Spinal cord (tissue), 10 donors: ENCODE measurements around the gene VWA2. TPM values are rescaled to one million over a fixed set of nuclear protein-coding genes. Genes with fewer than 3 reads are reported as not detected.

ENCODE experiments used
- DNase-seq, 6 donors: peaks; one replicate each; pipeline versions ENCODE4 v3.0.0 to v3.0.0-alpha.2; 2013 to 2015; ENCODE audit warnings: low spot score in 6 of 6, low read depth in 4 of 6
- H3K27ac ChIP-seq: one replicate; pipeline ENCODE4 v1.5.1; 2013; ENCODE audit warnings: low read depth, low read length, control low read depth
- H3K27me3 ChIP-seq: one replicate; pipeline ENCODE4 v1.6.1; 2013; ENCODE audit warnings: low read length; ENCODE audit not compliant: control insufficient read depth, insufficient read depth
- H3K36me3 ChIP-seq: one replicate; pipeline ENCODE4 v1.6.1; 2013; ENCODE audit warnings: low read length; ENCODE audit not compliant: control insufficient read depth, insufficient read depth
- H3K4me1 ChIP-seq: one replicate; pipeline ENCODE4 v1.6.1; 2013; ENCODE audit warnings: low read length; ENCODE audit not compliant: control insufficient read depth, insufficient read depth
- H3K4me3 ChIP-seq: one replicate; pipeline ENCODE4 v1.5.1; 2013; ENCODE audit warnings: low read depth, low read length, control low read depth
- H3K9me3 ChIP-seq: one replicate; pipeline ENCODE4 v1.6.1; 2013; ENCODE audit warnings: low read length; ENCODE audit not compliant: control insufficient read depth, insufficient read depth
- WGBS: methylation state at CpG from one replicate; pipeline ENCODE4 v1.1.5; 2013; ENCODE audit warnings: missing lambda C conversion rate; ENCODE audit not compliant: insufficient coverage; 5-methylcytosine and 5-hydroxymethylcytosine counted together
- long read RNA-seq, 4 donors: transcript quantifications; one replicate each; lab custom pipeline, GENCODE V29; 2026
- polyA plus RNA-seq, 2 donors: library from polyadenylated mRNA; unstranded; fragments of 120-200 nt; gene quantifications; one replicate each; pipeline ENCODE4 v1.2.1, GENCODE V29; 2013; ENCODE audit not compliant: insufficient read length in 2 of 2
- total RNA-seq, 2 donors: library from RNA; depleted of rRNA in 1 of 2; stranded (reverse); fragments of 120-200 nt in 1 of 2; fragments of >200 nt in 1 of 2; gene quantifications; one replicate each; pipeline versions ENCODE4 v1.2.3 to v1.2.4, GENCODE V29; 2013 to 2014
- donor health status: healthy.

Gene VWA2
- total RNA-seq (1 to 10 TPM; 2.0 to 4.1 TPM), polyA plus RNA-seq (1 to 10 TPM; 3.3 to 4.7 TPM)
- long read RNA-seq, donor 1, partial matches to known transcripts: 13 of 13 reads
- long read RNA-seq, donor 1, other reads (novel, unspliced or antisense): 0 of 13 reads
- long read RNA-seq, donor 2: 0 reads
- long read RNA-seq, donor 3: 0 reads
- long read RNA-seq, donor 4, partial matches to known transcripts: 0 of 3 reads
- long read RNA-seq, donor 4, other reads (novel, unspliced or antisense): 0 of 3 reads

DNA sequence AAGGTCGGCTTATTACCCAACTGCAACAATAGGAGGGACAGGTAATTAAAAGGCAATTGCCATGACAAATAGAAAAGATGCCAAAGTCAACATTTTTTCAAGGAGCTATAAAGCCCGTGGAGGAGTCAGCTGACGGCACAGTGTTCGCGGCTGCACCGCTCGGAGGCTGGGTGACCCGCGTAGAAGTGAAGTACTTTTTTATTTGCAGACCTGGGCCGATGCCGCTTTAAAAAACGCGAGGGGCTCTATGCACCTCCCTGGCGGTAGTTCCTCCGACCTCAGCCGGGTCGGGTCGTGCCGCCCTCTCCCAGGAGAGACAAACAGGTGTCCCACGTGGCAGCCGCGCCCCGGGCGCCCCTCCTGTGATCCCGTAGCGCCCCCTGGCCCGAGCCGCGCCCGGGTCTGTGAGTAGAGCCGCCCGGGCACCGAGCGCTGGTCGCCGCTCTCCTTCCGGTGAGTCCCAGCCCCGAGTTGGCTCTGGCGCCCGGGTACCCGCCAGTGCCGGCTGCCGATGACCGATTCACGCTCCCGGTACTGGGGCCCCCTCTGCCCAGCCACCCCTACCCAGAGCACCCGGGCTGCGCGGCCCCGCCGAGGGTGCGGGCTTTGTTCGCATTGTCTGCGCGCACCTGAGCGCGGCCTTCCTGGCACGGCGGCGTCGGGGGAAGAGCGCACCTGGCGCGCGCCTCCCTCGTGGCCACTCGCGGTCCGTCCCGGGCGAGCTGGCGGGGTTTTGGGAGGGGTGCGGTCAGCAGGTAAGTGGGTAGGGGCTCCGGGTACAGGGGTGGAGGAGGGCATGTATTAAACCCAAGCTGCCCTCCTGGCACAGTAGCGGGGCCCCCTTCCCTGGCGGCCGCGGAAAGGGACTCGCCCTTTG, at the start of gene VWA2:
Gene VWA2, plus strand, starts transcription at position 138 of the 877 bp plus-strand sequence. CDS start 9,460 bp downstream, outside the sequence.
- 1% methylated on average over 78 of the region's 79 CpGs for WGBS
- H3K4me3 ChIP-seq: peak within 1 kb of the TSS; percentile 20
- H3K36me3 ChIP-seq: no peaks in the 10 kb centered on the region
- peaks cover 13% of the 10 kb centered on the region for H3K4me1 ChIP-seq
- no peaks in the 10 kb centered on the region for H3K9me3 ChIP-seq
- peak in 1 of 6 donors; percentile 16 for DNase-seq
- peak within 1 kb of the TSS; percentile 15 for H3K27ac ChIP-seq
- peaks cover 43% of the 10 kb centered on the region for H3K27me3 ChIP-seq

GRCh38 chr10:114189700-114190099, 49.4 kb upstream of the VWA2 start:
- Histone ChIP-seq H3K36me3 (no peaks in the 10 kb centered on the region), H3K27ac (no peak overlapping the region), H3K27me3 (no peaks in the 10 kb centered on the region), H3K9me3 (no peaks in the 10 kb centered on the region), H3K4me1 (no peaks in the 10 kb centered on the region), H3K4me3 (no peak overlapping the region)
- no peak for DNase-seq
- WGBS: 40% methylated on average over 1 of the region's 8 CpGs

GRCh38 chr10:114195079-114195478, 44.0 kb upstream of the VWA2 start:
- Histone ChIP-seq H3K4me3 (no peak overlapping the region), H3K9me3 (no peaks in the 10 kb centered on the region), H3K36me3 (no peaks in the 10 kb centered on the region), H3K27me3 (no peaks in the 10 kb centered on the region), H3K27ac (no peak overlapping the region), H3K4me1 (no peaks in the 10 kb centered on the region)
- WGBS: no CpG with 5 or more reads among the region's 2 CpGs
- DNase-seq: no peak

GRCh38 chr10:114199239-114199638, 39.8 kb upstream of the VWA2 start:
- no peak for DNase-seq
- Histone ChIP-seq H3K4me3 (no peak overlapping the region), H3K9me3 (no peaks in the 10 kb centered on the region), H3K27me3 (no peaks in the 10 kb centered on the region), H3K27ac (no peak overlapping the region), H3K36me3 (no peaks in the 10 kb centered on the region), H3K4me1 (no peaks in the 10 kb centered on the region)
- 100% methylated on average over 1 of the region's 4 CpGs for WGBS

GRCh38 chr10:114202812-114203211, 36.2 kb upstream of the VWA2 start:
- no peak overlapping the region for H3K4me3 ChIP-seq
- WGBS: no CpG with 5 or more reads among the region's 3 CpGs

GRCh38 chr10:114206902-114207301, 32.2 kb upstream of the VWA2 start:
- Histone ChIP-seq H3K27ac (no peak overlapping the region), H3K9me3 (no peaks in the 10 kb centered on the region), H3K4me1 (no peaks in the 10 kb centered on the region), H3K4me3 (no peak overlapping the region), H3K27me3 (no peaks in the 10 kb centered on the region), H3K36me3 (no peaks in the 10 kb centered on the region)
- WGBS: 92% methylated on average over 2 of the region's 2 CpGs
- no peak for DNase-seq

More at GRCh38 chr10:114202812-114203211, 36.2 kb upstream of the VWA2 start:
- no peak overlapping the region for H3K27ac ChIP-seq
- H3K4me1 ChIP-seq: no peaks in the 10 kb centered on the region
- H3K27me3 ChIP-seq: no peaks in the 10 kb centered on the region
- no peak for DNase-seq
- H3K9me3 ChIP-seq: no peaks in the 10 kb centered on the region
- no peaks in the 10 kb centered on the region for H3K36me3 ChIP-seq

DNA sequence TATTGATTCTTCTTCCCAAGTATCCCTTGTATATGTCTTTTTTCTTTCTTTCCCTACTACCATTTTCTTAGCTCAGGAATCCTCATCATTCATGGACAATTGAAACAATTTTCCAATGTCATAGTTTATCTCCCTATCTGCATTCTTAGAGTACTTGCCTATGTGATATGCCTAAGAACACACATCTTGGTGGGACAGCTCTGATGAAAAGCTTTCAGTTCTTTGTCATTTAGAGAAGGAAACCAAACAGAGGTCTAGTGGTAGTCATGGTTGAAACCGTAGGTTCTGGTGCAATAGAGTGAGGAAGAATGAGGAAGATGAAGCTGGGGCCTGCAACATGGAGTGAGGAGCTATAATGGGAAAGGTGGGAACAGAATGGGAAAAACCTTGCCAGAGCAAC, 31.7 kb upstream of the VWA2 start:
- no peak overlapping the region for H3K4me3 ChIP-seq

DNA sequence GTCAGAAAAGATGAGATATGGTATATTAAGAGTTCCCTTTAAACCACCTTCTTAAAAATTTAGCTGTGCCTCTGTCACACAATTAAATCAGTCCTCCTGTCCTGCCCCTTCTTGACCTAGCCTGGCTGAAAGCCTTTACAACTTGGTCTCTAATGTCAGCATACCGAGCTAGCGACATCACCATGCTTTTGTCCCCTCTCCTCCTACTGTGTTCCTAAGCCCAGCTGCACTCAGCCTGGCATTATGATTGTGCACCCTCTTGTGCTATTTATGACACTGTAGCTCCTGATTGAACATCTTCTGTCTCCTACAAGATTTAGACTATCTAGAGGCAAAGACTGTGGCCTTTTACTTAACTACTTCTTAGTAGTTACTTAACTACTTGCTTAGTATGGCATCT, 30.7 kb upstream of the VWA2 start:
- Histone ChIP-seq H3K27me3 (no peaks in the 10 kb centered on the region), H3K4me3 (no peak overlapping the region), H3K9me3 (no peaks in the 10 kb centered on the region), H3K36me3 (no peaks in the 10 kb centered on the region), H3K4me1 (no peaks in the 10 kb centered on the region), H3K27ac (no peak overlapping the region)
- no peak for DNase-seq
- WGBS: 47% methylated on average over 2 of the region's 2 CpGs

More for the DNA sequence above, 31.7 kb upstream of the VWA2 start:
- Histone ChIP-seq H3K36me3 (no peaks in the 10 kb centered on the region), H3K9me3 (no peaks in the 10 kb centered on the region), H3K27me3 (no peaks in the 10 kb centered on the region), H3K27ac (no peak overlapping the region), H3K4me1 (no peaks in the 10 kb centered on the region)
- no peak for DNase-seq
- 88% methylated on average over 1 of the region's 1 CpG for WGBS

- H3K4me1 ChIP-seq: no peaks in the 10 kb centered on the region
- DNase-seq: no peak
- no peak overlapping the region for H3K4me3 ChIP-seq
- H3K36me3 ChIP-seq: no peaks in the 10 kb centered on the region
- H3K9me3 ChIP-seq: no peaks in the 10 kb centered on the region
- no CpG with 5 or more reads among the region's 2 CpGs for WGBS
- no peaks in the 10 kb centered on the region for H3K27me3 ChIP-seq
- H3K27ac ChIP-seq: no peak overlapping the region
These were observed 26.9 kb upstream of the VWA2 start for GRCh38 chr10:114212153-114212552.
